Measurements from ENCODE around the gene ARID1A. TPM values are rescaled to one million over a fixed set of nuclear protein-coding genes. Genes with fewer than 3 reads are reported as not detected.
A peak's percentile ranks its signal among the peaks of the same experiment; 100 is the strongest.

ARID1A gene
- total RNA-seq, 1 experiment from 2014 or later: 17.2 TPM

DNA sequence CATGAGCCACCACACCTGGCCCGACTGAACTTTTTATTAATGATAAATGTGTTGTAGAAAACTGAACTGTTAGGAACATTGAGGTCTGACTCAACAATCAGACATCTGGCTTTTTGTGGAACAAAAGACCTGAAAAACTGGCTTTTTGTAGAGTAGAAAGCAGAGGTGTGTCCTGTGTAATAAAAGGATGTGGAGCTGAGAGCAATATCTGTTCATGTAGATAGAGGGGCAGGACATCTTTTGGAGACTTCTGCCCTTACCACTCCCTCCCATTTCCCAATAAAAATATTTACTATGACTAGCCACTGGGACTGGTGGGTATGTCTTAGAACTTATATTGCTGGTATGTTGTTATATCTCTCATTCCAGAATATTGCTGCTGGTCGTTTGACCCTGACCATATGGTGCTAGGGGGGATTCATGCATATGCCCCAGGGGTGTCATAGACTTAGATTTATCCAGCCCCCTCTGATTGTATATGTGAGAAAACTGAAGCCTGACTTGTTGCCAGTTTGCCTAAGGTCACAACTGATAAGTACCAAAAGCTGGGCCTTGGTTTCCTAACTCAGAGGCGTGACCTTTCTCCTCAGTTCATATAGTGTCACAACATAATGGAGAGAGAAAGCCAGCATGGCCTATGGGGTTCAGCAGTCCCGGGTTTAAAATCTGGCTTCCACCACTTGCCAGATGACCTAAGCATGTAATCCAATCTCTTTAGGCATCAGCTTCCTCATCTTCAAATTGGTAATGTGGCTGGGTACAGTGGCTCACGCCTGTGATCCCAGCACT lies 58.5 kb downstream of the ARID1A start:
- DNase-seq (ENCODE audit: low read depth): no peak

DNA sequence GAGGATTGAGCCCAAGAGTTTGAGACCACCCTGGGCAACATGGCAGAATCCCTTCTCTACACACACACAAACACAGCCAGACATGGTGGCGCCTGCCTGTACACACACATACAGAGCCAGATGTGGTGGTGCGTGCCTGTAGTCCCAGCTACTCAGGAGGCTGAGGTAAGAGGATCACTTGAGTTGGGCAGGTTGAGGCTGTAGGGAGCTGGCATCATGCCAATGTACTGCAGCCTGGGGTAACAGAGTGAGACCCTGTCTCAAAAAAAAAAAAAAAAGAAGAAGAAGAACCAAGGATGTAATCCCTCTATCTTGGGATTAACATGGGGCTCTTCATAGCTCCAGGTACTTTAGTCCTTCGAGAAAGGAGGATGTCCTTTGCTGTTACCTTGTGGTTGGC lies 62.5 kb downstream of the ARID1A start:
- DNase-seq (ENCODE audit: low read depth): no peak

DNA sequence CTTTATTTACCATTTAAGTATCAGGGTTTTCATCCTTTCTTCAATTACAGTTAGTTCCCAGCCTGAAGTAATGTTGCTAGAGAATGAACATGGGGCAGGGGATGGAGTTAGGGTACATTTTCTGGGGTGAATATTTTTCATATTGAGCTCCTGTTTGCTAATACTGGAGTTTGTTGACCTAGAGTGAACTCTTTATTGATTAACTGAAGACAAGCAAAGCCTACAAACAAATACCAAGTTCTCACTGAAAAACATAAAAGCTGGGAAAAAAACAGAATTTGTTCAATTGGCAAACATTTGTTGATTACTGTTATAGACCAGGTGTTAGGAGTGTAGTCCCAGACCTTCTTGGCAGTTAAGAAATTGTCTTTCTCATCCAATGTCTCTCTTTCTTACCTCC lies 63.7 kb downstream of the ARID1A start:
- no peak for DNase-seq (ENCODE audit: low read depth)

DNA sequence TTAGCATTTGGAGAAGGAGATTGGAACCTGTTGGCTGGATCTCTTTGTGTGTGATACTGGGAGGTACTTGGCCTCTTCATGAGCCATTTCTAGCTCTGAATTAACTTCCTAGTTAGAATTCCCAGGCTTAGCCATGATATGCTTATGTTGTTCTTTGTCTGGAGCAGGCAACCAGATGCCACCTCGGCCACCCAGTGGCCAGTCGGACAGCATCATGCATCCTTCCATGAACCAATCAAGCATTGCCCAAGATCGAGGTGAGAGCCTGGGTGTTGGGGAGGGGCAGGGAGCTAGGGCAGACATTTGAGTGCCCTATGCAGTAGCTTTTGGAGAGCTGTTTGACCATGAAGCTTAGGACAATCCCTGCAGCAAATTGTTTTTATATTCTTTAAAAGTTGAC lies 65.4 kb downstream of the ARID1A start:
- DNase-seq (ENCODE audit: low read depth): peak; percentile 28

DNA sequence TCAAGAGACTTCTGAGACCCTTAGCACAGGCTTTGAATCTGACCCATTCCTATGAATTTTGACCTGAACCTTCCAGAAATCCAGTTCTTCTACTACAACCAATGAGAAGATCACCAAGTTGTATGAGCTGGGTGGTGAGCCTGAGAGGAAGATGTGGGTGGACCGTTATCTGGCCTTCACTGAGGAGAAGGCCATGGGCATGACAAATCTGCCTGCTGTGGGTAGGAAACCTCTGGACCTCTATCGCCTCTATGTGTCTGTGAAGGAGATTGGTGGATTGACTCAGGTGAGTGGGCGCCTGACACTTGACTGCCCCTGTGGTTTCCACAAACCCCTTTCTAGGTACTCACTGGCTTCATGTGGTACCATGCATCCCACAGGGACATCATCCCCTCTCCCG lies 71.9 kb downstream of the ARID1A start:
- DNase-seq (ENCODE audit: low read depth): no peak

DNA sequence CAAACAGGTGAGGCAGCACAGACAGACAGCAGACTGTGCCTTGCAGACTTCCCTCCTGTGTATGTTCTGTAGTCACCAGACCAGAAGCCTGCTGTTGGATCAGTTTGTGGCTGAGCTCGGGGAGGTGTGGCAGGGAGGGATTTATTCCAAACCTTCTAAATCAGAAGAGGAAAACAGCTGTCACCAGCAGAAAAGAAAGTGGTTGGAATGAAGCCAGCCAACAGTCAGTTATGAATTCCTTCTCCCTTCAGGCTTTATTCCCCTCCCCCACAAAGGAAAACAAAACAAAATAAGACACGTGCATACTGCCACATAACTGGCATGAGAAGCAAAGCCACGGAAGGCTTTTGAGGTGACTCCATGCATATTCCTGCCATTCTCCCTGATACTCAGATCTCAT lies 72.9 kb downstream of the ARID1A start:
- DNase-seq (ENCODE audit: low read depth): peak; percentile 39

DNA sequence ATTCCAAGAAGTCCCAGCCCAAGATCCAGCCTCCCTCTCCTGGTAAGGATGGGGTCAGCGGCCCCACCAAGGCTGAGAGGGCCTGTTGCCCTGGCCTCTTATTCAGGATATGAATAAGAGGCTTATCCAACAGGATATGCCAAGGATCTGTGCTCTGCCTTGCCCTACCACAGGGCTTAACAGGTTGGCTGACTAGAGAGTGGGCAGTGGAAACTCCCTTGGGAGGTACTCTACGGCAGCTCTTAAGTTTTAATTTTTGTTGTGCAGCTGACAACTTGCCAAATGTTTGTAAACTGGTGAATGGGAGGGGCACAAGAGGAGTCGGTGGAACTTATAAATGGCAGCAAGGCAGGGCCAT lies 75.4 kb downstream of the ARID1A start:
- no peak for DNase-seq (ENCODE audit: low read depth)

DNA sequence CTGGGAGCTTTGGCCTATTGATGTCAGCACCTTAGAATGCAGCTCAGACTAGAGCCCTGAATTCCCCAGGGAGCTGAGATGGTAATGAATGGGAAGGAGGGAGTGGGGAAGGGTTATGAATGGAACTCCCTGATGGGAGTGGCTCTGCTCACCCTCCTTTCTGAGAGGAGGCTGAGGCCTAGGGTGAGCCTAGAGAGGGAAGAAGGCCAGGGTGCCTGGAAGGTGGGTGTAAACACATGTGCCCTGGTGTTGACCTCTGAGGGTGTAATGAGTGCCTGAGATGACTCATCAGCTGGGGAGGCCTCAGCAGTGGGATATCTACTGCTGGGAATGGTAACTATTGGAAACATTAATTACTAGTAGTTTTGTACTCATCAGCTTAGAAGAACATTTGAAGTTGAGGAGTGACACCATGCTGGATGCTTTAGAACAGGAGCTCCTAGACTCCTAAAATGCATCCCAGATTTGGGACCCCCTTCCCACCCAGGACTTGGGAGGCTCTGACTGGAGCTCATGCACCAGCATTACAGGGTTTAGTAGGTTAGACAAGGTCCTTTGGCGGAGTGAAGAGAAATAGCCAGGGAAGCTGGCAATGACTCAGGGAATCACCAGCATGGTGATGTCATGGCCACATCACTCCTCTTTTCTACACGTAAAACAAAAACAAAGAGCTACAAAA lies 76.0 kb downstream of the ARID1A start:
- DNase-seq (ENCODE audit: low read depth): peak; percentile 94

DNA sequence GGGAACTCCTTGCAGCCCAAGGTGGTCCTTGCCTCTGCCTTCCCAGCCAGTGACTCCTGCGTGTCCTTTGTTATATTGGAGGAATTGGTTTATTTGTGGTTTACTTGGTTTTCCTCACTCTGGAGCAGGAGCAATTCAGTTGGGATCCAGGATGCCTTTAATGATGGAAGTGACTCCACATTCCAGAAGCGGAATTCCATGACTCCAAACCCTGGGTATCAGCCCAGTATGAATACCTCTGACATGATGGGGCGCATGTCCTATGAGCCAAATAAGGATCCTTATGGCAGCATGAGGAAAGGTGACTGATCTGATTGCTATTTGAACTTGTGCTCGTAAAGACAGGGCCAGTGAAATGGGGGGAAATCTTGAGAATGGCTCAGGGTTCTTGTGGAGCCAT lies 76.9 kb downstream of the ARID1A start:
- peak; percentile 91 for DNase-seq (ENCODE audit: low read depth)

DNA sequence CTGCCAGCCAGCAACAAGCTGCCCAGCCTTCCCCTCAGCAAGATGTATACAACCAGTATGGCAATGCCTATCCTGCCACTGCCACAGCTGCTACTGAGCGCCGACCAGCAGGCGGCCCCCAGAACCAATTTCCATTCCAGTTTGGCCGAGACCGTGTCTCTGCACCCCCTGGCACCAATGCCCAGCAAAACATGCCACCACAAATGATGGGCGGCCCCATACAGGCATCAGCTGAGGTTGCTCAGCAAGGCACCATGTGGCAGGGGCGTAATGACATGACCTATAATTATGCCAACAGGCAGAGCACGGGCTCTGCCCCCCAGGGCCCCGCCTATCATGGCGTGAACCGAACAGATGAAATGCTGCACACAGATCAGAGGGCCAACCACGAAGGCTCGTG lies 78.6 kb downstream of the ARID1A start:
- no peak for DNase-seq (ENCODE audit: low read depth)

DNA sequence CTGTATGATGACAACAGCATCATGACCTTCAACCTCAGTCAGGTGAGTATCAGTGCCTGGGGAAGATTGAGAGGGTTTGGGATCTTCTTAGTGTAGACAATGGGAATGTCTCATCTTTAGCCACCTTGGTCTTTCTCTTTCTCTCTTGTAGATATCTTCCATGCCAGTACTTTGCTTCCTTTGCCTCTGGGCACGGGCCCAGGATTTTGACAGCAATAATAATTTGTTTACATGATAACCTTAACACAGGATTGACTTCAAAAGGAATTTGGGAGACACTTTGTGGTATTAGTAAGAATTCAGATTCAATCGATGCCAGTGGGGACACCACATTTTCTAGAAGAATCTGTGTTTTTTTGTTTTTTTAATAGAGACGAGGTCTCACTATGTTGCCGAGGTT lies 79.9 kb downstream of the ARID1A start:
- DNase-seq (ENCODE audit: low read depth): no peak

DNA sequence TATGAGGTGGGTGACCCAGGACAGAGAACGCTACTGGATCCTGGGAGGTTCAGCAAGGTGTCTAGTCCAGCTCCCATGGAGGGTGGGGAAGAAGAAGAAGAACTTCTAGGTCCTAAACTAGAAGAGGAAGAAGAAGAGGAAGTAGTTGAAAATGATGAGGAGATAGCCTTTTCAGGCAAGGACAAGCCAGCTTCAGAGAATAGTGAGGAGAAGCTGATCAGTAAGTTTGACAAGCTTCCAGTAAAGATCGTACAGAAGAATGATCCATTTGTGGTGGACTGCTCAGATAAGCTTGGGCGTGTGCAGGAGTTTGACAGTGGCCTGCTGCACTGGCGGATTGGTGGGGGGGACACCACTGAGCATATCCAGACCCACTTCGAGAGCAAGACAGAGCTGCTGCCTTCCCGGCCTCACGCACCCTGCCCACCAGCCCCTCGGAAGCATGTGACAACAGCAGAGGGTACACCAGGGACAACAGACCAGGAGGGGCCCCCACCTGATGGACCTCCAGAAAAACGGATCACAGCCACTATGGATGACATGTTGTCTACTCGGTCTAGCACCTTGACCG lies 83.4 kb downstream of the ARID1A start:
- no peak for DNase-seq (ENCODE audit: low read depth)

DNA sequence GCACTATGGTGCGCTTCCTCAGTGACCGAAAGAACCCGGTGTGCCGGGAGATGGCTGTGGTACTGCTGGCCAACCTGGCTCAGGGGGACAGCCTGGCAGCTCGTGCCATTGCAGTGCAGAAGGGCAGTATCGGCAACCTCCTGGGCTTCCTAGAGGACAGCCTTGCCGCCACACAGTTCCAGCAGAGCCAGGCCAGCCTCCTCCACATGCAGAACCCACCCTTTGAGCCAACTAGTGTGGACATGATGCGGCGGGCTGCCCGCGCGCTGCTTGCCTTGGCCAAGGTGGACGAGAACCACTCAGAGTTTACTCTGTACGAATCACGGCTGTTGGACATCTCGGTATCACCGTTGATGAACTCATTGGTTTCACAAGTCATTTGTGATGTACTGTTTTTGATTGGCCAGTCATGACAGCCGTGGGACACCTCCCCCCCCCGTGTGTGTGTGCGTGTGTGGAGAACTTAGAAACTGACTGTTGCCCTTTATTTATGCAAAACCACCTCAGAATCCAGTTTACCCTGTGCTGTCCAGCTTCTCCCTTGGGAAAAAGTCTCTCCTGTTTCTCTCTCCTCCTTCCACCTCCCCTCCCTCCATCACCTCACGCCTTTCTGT lies 84.6 kb downstream of the ARID1A start:
- DNase-seq (ENCODE audit: low read depth): no peak

DNA sequence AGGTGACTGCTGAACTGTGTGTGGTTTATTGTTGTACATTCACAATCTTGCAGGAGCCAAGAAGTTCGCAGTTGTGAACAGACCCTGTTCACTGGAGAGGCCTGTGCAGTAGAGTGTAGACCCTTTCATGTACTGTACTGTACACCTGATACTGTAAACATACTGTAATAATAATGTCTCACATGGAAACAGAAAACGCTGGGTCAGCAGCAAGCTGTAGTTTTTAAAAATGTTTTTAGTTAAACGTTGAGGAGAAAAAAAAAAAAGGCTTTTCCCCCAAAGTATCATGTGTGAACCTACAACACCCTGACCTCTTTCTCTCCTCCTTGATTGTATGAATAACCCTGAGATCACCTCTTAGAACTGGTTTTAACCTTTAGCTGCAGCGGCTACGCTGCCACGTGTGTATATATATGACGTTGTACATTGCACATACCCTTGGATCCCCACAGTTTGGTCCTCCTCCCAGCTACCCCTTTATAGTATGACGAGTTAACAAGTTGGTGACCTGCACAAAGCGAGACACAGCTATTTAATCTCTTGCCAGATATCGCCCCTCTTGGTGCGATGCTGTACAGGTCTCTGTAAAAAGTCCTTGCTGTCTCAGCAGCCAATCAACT lies 85.5 kb downstream of the ARID1A start:
- no peak for DNase-seq (ENCODE audit: low read depth)

DNA sequence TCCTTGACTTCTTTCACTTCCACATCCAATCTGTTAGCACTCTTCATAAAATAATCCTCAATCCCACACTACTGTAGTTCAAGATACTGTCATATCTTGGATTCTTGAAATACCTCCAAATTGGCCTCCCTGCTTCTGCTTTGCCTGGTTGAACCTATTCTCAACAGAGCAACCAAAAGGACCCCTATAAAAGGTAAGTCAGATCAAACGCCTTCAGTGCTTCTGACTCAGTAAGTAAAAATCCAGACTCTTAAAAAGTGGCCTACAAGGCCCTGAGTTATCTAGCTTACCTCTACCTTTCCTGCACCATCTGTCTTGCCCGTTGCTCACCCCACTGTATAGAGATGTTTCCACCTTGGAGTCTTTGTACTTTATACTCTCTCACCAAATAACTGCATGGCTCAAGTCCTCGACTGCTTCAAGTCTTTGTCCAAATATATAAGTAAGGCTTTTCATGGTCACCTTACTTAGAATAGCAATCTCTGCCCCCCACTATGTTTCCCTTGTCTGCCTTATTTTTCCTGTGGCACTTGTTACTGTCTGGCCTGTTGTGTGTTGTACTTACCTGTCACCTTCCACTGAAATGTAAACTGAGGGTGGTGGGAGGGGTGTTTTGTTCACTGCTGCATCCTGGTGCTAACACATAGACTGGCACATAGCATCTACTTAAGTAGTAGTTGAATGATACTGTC lies 86.9 kb downstream of the ARID1A start:
- DNase-seq (ENCODE audit: low read depth): no peak

DNA sequence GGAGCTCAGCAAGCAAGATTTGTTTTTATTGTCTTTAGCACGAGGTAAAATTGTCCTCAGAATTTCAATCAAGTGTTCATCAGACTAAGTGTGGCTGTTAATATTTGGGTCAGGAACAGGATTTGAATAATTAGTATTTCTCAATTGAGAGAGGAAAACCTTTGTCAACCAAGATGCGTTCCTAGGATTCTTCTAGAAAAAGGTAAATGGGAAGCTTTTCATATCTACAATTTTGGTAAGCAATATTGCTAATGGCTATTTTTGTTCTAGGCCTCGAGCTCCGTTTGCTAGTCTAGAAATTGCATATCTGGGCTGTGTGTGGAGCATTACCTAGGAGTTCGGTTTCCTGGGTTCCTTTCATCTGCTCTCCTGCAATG lies 87.8 kb downstream of the ARID1A start:
- DNase-seq (ENCODE audit: low read depth): no peak

DNA sequence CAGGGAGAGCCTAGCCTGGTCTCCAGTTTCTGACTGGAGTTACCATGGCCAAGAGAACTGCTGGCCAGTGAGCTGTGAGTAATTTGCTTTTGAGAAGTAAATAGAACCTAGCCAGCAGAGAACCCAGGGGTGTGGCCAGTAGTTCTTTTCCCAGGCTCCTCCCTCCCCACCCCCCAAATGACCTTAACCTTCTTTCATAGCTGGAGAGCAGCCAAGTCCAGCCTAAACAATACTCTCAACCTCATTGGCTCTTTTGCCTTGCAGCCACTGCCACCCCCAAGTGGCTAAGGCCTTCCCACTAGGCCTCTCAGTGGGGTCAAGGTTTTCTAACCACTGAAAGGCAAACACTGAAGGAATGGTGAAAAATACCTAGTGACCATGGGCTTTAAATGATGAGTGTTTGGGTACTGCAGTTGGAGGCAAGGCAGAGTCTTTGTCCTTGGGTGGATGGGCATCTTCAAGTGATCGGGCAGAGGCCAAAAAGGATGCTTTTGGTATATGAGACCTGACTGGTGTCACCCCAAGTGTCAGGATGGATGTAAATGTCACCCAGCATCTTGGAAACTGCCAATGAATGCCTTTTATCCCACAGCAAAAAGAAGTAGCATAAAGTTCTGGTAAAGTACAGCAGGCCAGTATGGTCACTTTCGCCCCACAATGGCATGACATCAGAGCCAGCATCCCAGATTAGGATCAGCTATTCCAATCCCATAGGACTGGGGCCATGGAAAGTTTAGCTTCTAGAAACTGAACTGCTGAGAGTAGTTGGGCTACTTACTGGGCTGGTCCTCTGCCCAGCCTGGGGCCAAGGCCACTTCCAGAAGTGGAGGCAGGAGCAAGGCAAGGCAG lies 88.4 kb downstream of the ARID1A start:
- peak; percentile 56 for DNase-seq (ENCODE audit: low read depth)

DNA sequence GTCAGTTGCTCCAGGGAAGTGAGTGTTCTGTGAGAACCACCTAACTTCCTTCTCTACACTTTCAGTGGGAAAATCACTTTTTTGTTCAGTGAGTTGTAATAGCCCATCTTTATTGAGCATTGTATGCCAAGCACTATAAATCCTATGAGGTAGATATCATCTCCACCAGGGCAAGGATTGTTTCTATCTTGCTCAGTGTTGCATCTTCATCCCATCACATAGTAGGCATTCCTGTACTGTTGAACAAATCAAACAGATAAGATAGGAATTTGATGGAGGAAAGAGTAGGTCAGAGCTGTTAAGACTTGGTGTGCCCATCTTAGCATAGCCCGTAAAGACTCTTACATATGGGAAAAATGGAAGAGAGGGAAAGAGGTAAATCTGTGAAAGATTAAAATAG lies 89.1 kb downstream of the ARID1A start:
- no peak for DNase-seq (ENCODE audit: low read depth)

DNA sequence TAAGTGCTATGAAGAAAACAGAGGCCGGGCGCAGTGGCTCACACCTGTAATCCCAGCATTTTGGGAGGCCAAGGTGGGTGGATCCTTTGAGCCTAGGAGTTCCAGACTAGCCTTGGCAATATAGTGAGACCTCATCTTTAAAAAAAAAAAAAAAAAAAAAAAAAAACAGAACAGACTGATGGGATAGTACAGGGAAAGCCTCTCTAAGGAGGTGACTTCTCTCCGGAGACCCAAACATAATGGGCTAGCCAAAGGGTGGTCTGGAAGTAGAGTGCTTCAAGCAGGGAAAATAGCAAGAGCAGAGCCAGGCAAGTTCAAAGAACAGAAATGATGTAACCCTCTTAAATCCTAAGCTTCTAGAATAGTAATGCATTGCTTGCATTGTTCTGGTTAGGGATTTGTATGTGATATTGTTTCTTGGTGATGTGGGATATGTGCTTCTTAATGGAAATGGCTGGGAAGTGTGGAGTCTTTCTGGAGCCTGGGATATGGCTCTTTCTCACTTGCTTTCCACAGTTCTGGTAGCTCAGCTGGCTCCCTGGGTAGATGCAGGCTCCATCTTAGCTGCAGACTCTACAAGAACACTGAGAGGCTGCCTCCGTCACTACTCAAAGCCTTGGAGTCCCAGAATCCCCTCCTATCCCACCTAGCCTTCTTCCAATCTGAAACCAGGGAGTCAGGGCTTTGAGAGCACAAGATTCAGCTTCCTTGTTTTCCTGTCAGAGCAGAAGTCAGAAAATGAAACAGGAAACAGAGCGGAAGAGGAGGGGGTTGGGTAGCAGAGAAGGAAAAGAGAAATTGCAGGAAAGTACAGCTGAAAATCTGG lies 90.0 kb downstream of the ARID1A start:
- no peak for DNase-seq (ENCODE audit: low read depth)

Measured in HT1080 (cell line).